ENCODE results near the gene CD200R1L. TPM values are rescaled to one million over a fixed set of nuclear protein-coding genes. Genes with fewer than 3 reads are reported as not detected.

Gene CD200R1L
- total RNA-seq, 1 experiment from 2014 or later: not detected

- Histone ChIP-seq H3K4me1 (ENCODE audit: control insufficient read depth, insufficient read depth, low read length) (no peaks in the 10 kb centered on the region), H3K9me3 (ENCODE audit: control insufficient read depth, insufficient read depth, low read depth, low read length) (no peaks in the 10 kb centered on the region), H3K27ac (ENCODE audit: low read length) (no peak overlapping the region), H3K36me3 (ENCODE audit: control insufficient read depth, insufficient read depth, low read length) (no peaks in the 10 kb centered on the region), H3K4me3 (ENCODE audit: low read depth in 2 of 2, low read length in 2 of 2) (no peak overlapping the region), H3K27me3 (ENCODE audit: control insufficient read depth, insufficient read depth, low read length) (no peaks in the 10 kb centered on the region)
- ChIA-PET CTCF (no interaction called here), POLR2A (no interaction called here)
- in situ Hi-C loops (cut with HindIII; ENCODE audit: low pct_unique_long_range_greater_than_20kb, low sequenced_read_pairs) (no loop called here), intact Hi-C loops (cut with micrococcal nuclease; ENCODE audit: unreplicated experiment) (no loop called here)
- no peak for ATAC-seq
- no TSS peak for BruUV-seq (replicated peaks)
- no peak for DNase-seq (ENCODE audit: low read depth, low spot score)
- TF ChIP-seq POLR2AphosphoS5 (IDR thresholded peaks at IDR 0.05; ENCODE audit: low read depth, low read length): no peak
- TF ChIP-seq, protein P1, sequence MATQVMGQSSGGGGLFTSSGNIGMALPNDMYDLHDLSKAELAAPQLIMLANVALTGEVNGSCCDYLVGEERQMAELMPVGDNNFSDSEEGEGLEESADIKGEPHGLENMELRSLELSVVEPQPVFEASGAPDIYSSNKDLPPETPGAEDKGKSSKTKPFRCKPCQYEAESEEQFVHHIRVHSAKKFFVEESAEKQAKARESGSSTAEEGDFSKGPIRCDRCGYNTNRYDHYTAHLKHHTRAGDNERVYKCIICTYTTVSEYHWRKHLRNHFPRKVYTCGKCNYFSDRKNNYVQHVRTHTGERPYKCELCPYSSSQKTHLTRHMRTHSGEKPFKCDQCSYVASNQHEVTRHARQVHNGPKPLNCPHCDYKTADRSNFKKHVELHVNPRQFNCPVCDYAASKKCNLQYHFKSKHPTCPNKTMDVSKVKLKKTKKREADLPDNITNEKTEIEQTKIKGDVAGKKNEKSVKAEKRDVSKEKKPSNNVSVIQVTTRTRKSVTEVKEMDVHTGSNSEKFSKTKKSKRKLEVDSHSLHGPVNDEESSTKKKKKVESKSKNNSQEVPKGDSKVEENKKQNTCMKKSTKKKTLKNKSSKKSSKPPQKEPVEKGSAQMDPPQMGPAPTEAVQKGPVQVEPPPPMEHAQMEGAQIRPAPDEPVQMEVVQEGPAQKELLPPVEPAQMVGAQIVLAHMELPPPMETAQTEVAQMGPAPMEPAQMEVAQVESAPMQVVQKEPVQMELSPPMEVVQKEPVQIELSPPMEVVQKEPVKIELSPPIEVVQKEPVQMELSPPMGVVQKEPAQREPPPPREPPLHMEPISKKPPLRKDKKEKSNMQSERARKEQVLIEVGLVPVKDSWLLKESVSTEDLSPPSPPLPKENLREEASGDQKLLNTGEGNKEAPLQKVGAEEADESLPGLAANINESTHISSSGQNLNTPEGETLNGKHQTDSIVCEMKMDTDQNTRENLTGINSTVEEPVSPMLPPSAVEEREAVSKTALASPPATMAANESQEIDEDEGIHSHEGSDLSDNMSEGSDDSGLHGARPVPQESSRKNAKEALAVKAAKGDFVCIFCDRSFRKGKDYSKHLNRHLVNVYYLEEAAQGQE (IDR thresholded peaks at IDR 0.05; ENCODE audit: insufficient read depth in 1 of 2, low read depth in 2 of 2, low read length in 1 of 2): no peak
- no peak for TF ChIP-seq SIN3A (IDR thresholded peaks at IDR 0.05; ENCODE audit: borderline replicate concordance, insufficient read depth, low read depth, low read length)
- TF ChIP-seq CTCF (IDR thresholded peaks at IDR 0.05): no peak
- TF ChIP-seq TCF7L2 (IDR thresholded peaks at IDR 0.05; ENCODE audit: low read depth, low read length): no peak
Observed at GRCh38 chr3:112875561-112875960, 28.9 kb upstream of the CD200R1L start.

- Histone ChIP-seq H3K27ac (ENCODE audit: low read length) (no peak overlapping the region), H3K4me3 (ENCODE audit: low read depth in 2 of 2, low read length in 2 of 2) (no peak overlapping the region), H3K4me1 (ENCODE audit: control insufficient read depth, insufficient read depth, low read length) (no peaks in the 10 kb centered on the region), H3K36me3 (ENCODE audit: control insufficient read depth, insufficient read depth, low read length) (no peaks in the 10 kb centered on the region), H3K27me3 (ENCODE audit: control insufficient read depth, insufficient read depth, low read length) (no peaks in the 10 kb centered on the region), H3K9me3 (ENCODE audit: control insufficient read depth, insufficient read depth, low read depth, low read length) (peaks cover 4% of the 10 kb centered on the region; the same call in 1 of the 2 replicates)
- no peak for ATAC-seq
- in situ Hi-C loops (cut with HindIII; ENCODE audit: low pct_unique_long_range_greater_than_20kb, low sequenced_read_pairs): no loop called here
- no TSS peak for BruUV-seq (replicated peaks)
- CTCF ChIA-PET: no interaction called here
- POLR2A ChIA-PET: no interaction called here
- TF ChIP-seq POLR2AphosphoS5 (IDR thresholded peaks at IDR 0.05; ENCODE audit: low read depth, low read length): no peak
- no peak for TF ChIP-seq SIN3A (IDR thresholded peaks at IDR 0.05; ENCODE audit: borderline replicate concordance, insufficient read depth, low read depth, low read length)
- TF ChIP-seq TCF7L2 (IDR thresholded peaks at IDR 0.05; ENCODE audit: low read depth, low read length): no peak
- no peak for TF ChIP-seq CTCF (IDR thresholded peaks at IDR 0.05)
- TF ChIP-seq, protein P1 (IDR thresholded peaks at IDR 0.05; ENCODE audit: insufficient read depth in 1 of 2, low read depth in 2 of 2, low read length in 1 of 2): no peak
- DNase-seq (ENCODE audit: low read depth, low spot score): no peak
- intact Hi-C loops (cut with micrococcal nuclease; ENCODE audit: unreplicated experiment): no loop called here
Observed at GRCh38 chr3:112874725-112875124, 28.1 kb upstream of the CD200R1L start.

Measured in Panc1 (cell line).